ENCODE results near the gene GPR146.
A peak's percentile ranks its signal among the peaks of the same experiment; 100 is the strongest.

GRCh38 chr7:1028044-1028770, 16.1 kb upstream of the GPR146 start:
- TF ChIP-seq TAF1 (IDR thresholded peaks at IDR 0.05; ENCODE audit: borderline replicate concordance, insufficient read depth, low read length) (0 out of 2 replicates have a peak, but pooled peaks have one; percentile 30), REST (IDR thresholded peaks at IDR 0.05; ENCODE audit: insufficient read depth in 1 of 2, low read depth in 2 of 2, low read length in 2 of 2) (0 out of 4 replicates have a peak, but pooled peaks of 1 of the 2 experiments have one; percentile 13), SIN3A (IDR thresholded peaks at IDR 0.05; ENCODE audit: borderline replicate concordance, insufficient read depth, low read length) (no peak)

Measured in PFSK-1 (cell line).